ENCODE measurements around the gene NDUFA13. TPM values are rescaled to one million over a fixed set of nuclear protein-coding genes. Genes with fewer than 3 reads are reported as not detected.

NDUFA13 gene
- total RNA-seq, 1 experiment from 2014 or later, result 489 TPM

DNA sequence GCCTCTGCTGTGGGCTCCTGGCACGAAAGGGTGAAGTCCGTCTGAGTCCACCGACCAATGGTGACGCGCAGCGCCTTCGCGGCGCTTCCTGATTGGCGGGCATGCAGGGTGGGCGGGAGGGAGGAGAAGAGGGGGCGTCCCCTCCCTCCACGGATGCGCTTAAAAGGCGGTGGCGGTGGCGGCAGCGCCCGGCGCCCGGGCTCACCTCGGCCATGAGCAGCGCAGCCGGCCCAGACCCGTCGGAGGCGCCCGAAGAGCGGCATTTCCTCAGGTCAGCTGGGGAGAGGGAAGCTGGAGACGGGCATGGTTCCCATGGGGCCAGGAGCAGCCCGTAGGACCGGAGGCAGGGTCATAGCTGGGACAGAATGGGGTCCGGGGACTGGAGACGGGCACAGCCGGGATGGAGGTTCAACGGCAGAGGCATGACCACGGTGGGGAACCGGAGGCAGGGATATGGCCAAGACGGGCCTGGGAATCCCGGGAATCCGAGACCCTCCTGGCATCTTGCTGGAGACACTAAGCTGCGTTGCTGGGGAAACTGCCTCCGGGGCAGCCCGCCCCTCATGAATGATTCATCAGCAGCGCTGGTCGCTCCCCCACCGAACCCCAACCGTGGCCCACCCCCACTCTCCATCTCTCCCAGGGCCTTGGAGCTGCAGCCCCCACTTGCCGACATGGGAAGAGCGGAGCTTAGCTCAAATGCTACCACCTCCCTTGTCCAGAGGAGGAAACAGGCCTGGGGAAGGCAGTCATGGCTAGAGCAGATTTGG, 12.9 kb downstream of the NDUFA13 start, which contains the start of gene YJEFN3:
TSS of gene YJEFN3 (plus strand) at position 191 of the 770 bp plus-strand sequence. CDS start at position 213, 22 bp downstream.
- Histone ChIP-seq H3T11ph (ENCODE audit: low read length) (no peak within 1 kb of the TSS), H3K27ac (ENCODE audit: insufficient read length, low read depth, low read length) (no peak within 1 kb of the TSS), H2BK15ac (ENCODE audit: low read depth, low read length) (no peak within 1 kb of the TSS), H3K56ac (ENCODE audit: insufficient read length, low read depth, low read length) (no peak within 1 kb of the TSS), H2AFZ (ENCODE audit: low read length) (no peak within 1 kb of the TSS), H2BK120ac (ENCODE audit: low read depth, low read length, poor library complexity, severe bottlenecking) (no peak within 1 kb of the TSS), H3K23me2 (ENCODE audit: insufficient read length, low read depth, low read length, poor library complexity, severe bottlenecking) (no peaks in the 10 kb centered on the region), H4K8ac (replicated peaks; ENCODE audit: insufficient read length, low read depth, low read length) (no peak within 1 kb of the TSS), H3K4me1 (ENCODE audit: insufficient read depth, low read length) (no peaks in the 10 kb centered on the region), H3K4me2 (ENCODE audit: insufficient read depth, insufficient read length, low read length) (no peak within 1 kb of the TSS), H3K27me3 (ENCODE audit: insufficient read depth, low read length) (no peaks in the 10 kb centered on the region), H3K4ac (ENCODE audit: low read depth, low read length) (no peak within 1 kb of the TSS), H2BK5ac (ENCODE audit: insufficient read length, low read length) (no peak within 1 kb of the TSS), H3K79me1 (ENCODE audit: insufficient read depth, low read depth, low read length, poor library complexity, severe bottlenecking) (peaks cover 5% of the 10 kb centered on the region), H2BK20ac (ENCODE audit: low read depth, low read length, poor library complexity, severe bottlenecking) (no peak within 1 kb of the TSS), H3K23ac (ENCODE audit: insufficient read length, low read depth, low read length) (no peak within 1 kb of the TSS), H3K9ac (ENCODE audit: extremely low read depth, insufficient read length, low read length) (no peak within 1 kb of the TSS), H3K9me3 (ENCODE audit: control insufficient read depth, low read depth, low read length) (no peaks in the 10 kb centered on the region), H4K20me1 (ENCODE audit: control insufficient read depth, insufficient read depth, insufficient read length) (peaks cover 3% of the 10 kb centered on the region), H3K79me2 (ENCODE audit: insufficient read depth, low read length) (no peaks in the 10 kb centered on the region), H3K18ac (ENCODE audit: insufficient read length, low read depth, low read length) (no peak within 1 kb of the TSS), H4K91ac (ENCODE audit: insufficient read length, low read depth, low read length) (no peak within 1 kb of the TSS), H4K5ac (ENCODE audit: insufficient read length, low read depth, low read length) (no peak within 1 kb of the TSS), H2AK5ac (ENCODE audit: insufficient read length, low read length) (no peak within 1 kb of the TSS), H3K14ac (ENCODE audit: insufficient read depth, low read length) (no peak within 1 kb of the TSS), H2BK12ac (ENCODE audit: insufficient read length, low read depth, low read length) (no peak within 1 kb of the TSS)
- Mint-ChIP-seq H3K9me3 (no peaks in the 10 kb centered on the region), H3K36me3 (ENCODE audit: insufficient read depth in 1 of 3, low read depth in 3 of 3) (peaks cover 13 to 59% (median 44%) of the 10 kb centered on the region in 3 experiments; a peak in 6 of 7 replicates), H3K27ac (peak within 1 kb of the TSS in 2 of 3 experiments; percentile 73 to 80; a peak in 4 of 7 replicates), H3K4me1 (peaks cover 13 to 31% of the 10 kb centered on the region in 2 experiments), H3K4me3 (peak within 1 kb of the TSS in 1 of 2 experiments; percentile 16; a peak in 1 of 5 replicates), H3K27me3 (ENCODE audit: low read depth) (peaks cover 6% of the 10 kb centered on the region)
- TF ChIP-seq, protein P1, sequence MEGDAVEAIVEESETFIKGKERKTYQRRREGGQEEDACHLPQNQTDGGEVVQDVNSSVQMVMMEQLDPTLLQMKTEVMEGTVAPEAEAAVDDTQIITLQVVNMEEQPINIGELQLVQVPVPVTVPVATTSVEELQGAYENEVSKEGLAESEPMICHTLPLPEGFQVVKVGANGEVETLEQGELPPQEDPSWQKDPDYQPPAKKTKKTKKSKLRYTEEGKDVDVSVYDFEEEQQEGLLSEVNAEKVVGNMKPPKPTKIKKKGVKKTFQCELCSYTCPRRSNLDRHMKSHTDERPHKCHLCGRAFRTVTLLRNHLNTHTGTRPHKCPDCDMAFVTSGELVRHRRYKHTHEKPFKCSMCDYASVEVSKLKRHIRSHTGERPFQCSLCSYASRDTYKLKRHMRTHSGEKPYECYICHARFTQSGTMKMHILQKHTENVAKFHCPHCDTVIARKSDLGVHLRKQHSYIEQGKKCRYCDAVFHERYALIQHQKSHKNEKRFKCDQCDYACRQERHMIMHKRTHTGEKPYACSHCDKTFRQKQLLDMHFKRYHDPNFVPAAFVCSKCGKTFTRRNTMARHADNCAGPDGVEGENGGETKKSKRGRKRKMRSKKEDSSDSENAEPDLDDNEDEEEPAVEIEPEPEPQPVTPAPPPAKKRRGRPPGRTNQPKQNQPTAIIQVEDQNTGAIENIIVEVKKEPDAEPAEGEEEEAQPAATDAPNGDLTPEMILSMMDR (conservative IDR thresholded peaks at IDR 0.05), result no peak
- peak; percentile 91 for DNase-seq
- no CpG with 5 or more reads among the region's 50 CpGs for WGBS (ENCODE audit: extremely low coverage, insufficient read length, low lambda C conversion rate)

Measured in H9 (cell line).